Measurements from ENCODE around the gene SLC25A11. TPM values are rescaled to one million over a fixed set of nuclear protein-coding genes. Genes with fewer than 3 reads are reported as not detected.
A peak's percentile ranks its signal among the peaks of the same experiment; 100 is the strongest.

SLC25A11 gene, protein sequence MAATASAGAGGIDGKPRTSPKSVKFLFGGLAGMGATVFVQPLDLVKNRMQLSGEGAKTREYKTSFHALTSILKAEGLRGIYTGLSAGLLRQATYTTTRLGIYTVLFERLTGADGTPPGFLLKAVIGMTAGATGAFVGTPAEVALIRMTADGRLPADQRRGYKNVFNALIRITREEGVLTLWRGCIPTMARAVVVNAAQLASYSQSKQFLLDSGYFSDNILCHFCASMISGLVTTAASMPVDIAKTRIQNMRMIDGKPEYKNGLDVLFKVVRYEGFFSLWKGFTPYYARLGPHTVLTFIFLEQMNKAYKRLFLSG
- polyA plus RNA-seq (2013): 36.6 and 37.7 TPM in 2 replicates

DNA sequence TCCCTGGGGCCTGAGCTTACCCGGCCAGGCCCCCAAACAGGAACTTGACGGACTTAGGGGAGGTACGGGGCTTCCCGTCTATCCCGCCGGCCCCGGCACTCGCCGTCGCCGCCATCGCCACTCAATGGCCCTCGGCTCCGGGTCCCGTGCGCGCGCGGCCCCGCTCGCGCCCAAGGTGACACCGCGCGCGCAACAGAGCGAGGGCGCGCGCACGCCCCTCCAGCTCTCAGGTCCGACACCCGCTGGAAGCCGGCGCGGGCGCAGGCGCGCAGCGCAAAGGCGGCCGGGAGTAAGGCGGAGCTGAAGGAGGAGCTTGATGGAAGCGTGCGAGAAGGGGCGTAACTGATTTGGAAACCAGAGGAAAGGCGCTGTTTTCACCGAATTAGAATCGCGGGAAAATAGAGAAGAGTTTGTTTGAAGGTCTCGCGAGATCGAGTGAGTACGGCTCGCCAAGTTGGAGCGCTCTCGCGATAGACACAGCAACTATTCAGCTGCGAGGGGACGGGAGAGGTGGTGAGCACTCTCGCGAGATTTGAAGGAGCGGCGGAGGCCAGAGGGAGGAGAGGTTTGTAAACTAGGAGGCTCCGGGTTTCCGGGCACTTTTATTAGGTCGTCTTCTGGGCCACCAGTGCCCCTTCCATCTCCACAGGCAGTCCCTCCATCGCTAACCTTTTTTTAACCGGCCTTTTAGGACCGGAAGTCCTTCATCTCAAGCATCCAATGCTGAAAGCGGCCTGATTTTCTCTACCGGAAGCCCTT is at the start of gene SLC25A11, which contains the start of gene RNF167:
SLC25A11 (minus strand) TSS at position 251 of the 759 bp plus-strand sequence; CDS start at position 115, 136 bp downstream.
RNF167 (plus strand) TSS at position 473 of the 759 bp plus-strand sequence. CDS start 642 bp downstream, outside the sequence.
- Histone ChIP-seq H4K8ac (ENCODE audit: low read depth, low read length) (peak within 1 kb of the TSS; percentile 94), H3K4me2 (ENCODE audit: low read length) (peak within 1 kb of the TSS; percentile 93), H3K79me1 (ENCODE audit: low read length) (peaks cover 13% of the 10 kb centered on the region), H3K27ac (ENCODE audit: low read depth, low read length) (peak within 1 kb of the TSS; percentile 97), H3K9me3 (ENCODE audit: insufficient read depth, low read depth, low read length) (no peaks in the 10 kb centered on the region), H4K12ac (ENCODE audit: low read depth, low read length) (peak within 1 kb of the TSS; percentile 89), H4K91ac (ENCODE audit: low read depth, low read length) (peak within 1 kb of the TSS; percentile 90), H2AFZ (ENCODE audit: insufficient read depth, low read length, poor library complexity) (peak within 1 kb of the TSS; percentile 73), H3K27me3 (ENCODE audit: insufficient read depth, low read length) (no peaks in the 10 kb centered on the region), H3K36me3 (ENCODE audit: control insufficient read depth in 1 of 2, insufficient read depth in 2 of 2, low read length in 2 of 2) (peaks cover 42 to 55% of the 10 kb centered on the region in 2 experiments), H3K23ac (ENCODE audit: low read length) (no peak within 1 kb of the TSS), H3K4ac (ENCODE audit: low read depth, low read length) (peak within 1 kb of the TSS; percentile 90), H2BK12ac (ENCODE audit: low read length) (peak within 1 kb of the TSS; percentile 38), H3K4me3 (ENCODE audit: low read depth, low read length) (peak within 1 kb of the TSS; percentile 85), H3K79me2 (ENCODE audit: control insufficient read depth, insufficient read depth, low read length, poor library complexity) (peaks cover 18% of the 10 kb centered on the region), H3K9ac (ENCODE audit: low read length) (peak within 1 kb of the TSS; percentile 95), H3K18ac (ENCODE audit: low read length) (peak within 1 kb of the TSS; percentile 80), H2BK5ac (ENCODE audit: low read depth, low read length, poor library complexity) (peak within 1 kb of the TSS; percentile 62), H3K14ac (ENCODE audit: low read length) (peak within 1 kb of the TSS; percentile 95), H2BK120ac (ENCODE audit: insufficient read depth, low read length, poor library complexity) (peak within 1 kb of the TSS; percentile 84), H3K4me1 (ENCODE audit: control insufficient read depth in 1 of 2, insufficient read depth in 2 of 2, low read length in 2 of 2) (peaks cover 13 to 17% of the 10 kb centered on the region in 2 experiments), H2AK5ac (ENCODE audit: low read length) (peak within 1 kb of the TSS; percentile 95)
- WGBS (ENCODE audit: extremely low coverage, insufficient coverage, insufficient read length): no CpG with 5 or more reads among the region's 72 CpGs
- DNase-seq: peak; percentile 99 to 100

DNA sequence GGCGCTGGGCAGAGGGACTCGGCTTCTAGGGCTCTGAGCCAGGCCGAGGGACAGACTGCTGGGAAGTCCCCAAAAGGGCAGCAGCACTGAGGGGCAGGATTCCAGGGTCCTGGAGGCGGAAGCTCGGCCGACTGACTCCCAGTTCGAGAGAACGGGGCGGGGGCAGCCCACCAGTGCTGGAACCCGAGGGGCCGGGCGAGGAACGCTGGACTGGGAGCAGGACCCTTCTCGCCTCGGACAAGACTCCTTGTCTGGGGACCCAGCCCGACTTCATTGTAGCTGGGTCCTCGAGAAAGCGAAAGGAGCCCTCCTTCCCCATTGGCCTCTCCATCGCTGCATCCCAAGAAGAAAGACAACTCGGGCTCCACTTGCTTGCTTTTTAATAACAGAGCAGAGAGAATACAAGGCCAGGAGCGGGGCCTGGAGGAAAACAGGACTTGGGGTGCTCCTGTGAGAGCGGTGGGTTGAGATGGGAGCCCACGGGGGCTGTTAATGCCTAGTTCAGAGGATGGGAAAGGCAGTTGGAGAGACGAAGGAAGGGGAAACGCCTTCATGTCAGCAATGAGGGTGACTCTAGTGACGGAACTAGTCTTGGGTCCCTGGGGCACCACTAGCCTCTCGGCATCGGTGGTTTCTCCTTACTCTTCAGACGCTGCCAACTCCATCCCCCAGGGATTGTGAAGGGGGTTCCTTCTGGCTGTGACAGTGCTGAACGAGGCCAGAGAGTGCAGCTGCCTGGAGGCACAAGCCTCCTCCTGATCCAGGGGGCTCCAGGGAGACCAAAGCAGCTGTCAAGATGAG is 48.1 kb upstream of the SLC25A11 start:
- H3K23ac ChIP-seq (ENCODE audit: low read length): no peak overlapping the region
- WGBS (ENCODE audit: extremely low coverage, insufficient coverage, insufficient read length): no CpG with 5 or more reads among the region's 30 CpGs
- H4K8ac ChIP-seq (ENCODE audit: low read depth, low read length): peak overlapping the region; percentile 93
- peak overlapping the region; percentile 59 for H3K9ac ChIP-seq (ENCODE audit: low read length)
- peaks cover 16 to 19% of the 10 kb centered on the region in 2 experiments for H3K4me1 ChIP-seq (ENCODE audit: control insufficient read depth in 1 of 2, insufficient read depth in 2 of 2, low read length in 2 of 2)
- H3K18ac ChIP-seq (ENCODE audit: low read length): peak overlapping the region; percentile 24
- no peaks in the 10 kb centered on the region for H3K27me3 ChIP-seq (ENCODE audit: insufficient read depth, low read length)
- peaks cover 14% of the 10 kb centered on the region for H3K79me1 ChIP-seq (ENCODE audit: low read length)
- peak overlapping the region; percentile 90 for H4K12ac ChIP-seq (ENCODE audit: low read depth, low read length)
- H3K36me3 ChIP-seq (ENCODE audit: control insufficient read depth in 1 of 2, insufficient read depth in 2 of 2, low read length in 2 of 2): peaks cover 2% of the 10 kb centered on the region in 2 experiments
- peak overlapping the region; percentile 66 for H3K4ac ChIP-seq (ENCODE audit: low read depth, low read length)
- peak overlapping the region; percentile 73 for H2AFZ ChIP-seq (ENCODE audit: insufficient read depth, low read length, poor library complexity)
- no peaks in the 10 kb centered on the region for H3K9me3 ChIP-seq (ENCODE audit: insufficient read depth, low read depth, low read length)
- peak in 1 of 2 donors; percentile 7 for DNase-seq
- peak overlapping the region; percentile 52 for H2BK120ac ChIP-seq (ENCODE audit: insufficient read depth, low read length, poor library complexity)
- H2BK12ac ChIP-seq (ENCODE audit: low read length): no peak overlapping the region
- peak overlapping the region; percentile 82 for H3K14ac ChIP-seq (ENCODE audit: low read length)
- peak overlapping the region; percentile 79 for H3K4me3 ChIP-seq (ENCODE audit: low read depth, low read length)
- H2AK5ac ChIP-seq (ENCODE audit: low read length): peak overlapping the region; percentile 74
- peak overlapping the region; percentile 34 for H2BK5ac ChIP-seq (ENCODE audit: low read depth, low read length, poor library complexity)
- peak overlapping the region; percentile 81 for H3K4me2 ChIP-seq (ENCODE audit: low read length)
- peak overlapping the region; percentile 88 for H4K91ac ChIP-seq (ENCODE audit: low read depth, low read length)
- no peak overlapping the region for H3K27ac ChIP-seq (ENCODE audit: low read depth, low read length)
- peaks cover 7% of the 10 kb centered on the region for H3K79me2 ChIP-seq (ENCODE audit: control insufficient read depth, insufficient read depth, low read length, poor library complexity)

DNA sequence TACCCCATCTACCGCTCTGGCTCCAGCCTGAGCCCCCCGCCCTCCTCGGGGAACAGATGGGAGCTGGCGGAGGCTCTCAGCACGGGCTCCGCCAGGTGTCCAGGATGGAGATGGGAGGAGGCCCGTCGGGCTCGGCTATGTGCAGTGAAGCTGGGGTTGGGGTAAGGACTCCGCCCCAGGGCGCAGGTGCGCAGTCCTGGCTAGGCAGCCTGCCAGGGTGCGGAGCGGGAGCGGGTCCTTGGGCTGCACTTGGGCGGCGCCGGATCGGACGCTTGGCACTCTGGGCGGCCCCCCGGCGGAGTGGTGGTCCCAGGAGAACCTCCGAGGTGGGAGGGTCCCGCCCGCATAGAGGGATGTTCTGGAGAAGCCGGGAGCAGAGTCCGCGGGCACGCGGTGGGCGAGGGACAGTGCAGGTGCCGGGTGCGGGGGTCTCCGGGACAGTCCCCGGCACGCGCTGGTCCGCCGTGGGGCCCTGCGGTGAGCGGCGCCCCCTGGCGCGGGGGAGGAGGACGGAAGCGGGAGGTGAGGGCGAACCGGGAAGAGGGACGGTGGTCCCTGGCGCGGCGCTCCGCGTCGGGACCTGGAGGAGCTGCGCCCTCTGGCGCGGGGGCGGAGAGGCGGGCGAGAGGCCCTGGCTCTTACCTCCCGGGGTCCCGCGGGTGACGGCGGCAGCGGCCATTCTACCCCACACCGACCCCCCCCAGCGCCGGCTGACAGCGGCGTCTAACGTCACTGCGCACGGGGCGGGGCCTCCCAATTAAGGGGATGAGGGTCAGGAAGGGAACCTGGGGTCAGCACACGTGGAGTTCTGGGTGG is 47.3 kb upstream of the SLC25A11 start, which contains the start of gene CAMTA2:
CAMTA2 (minus strand) TSS at position 725 of the 816 bp plus-strand sequence. CDS start 1,453 bp downstream, outside the sequence.
- H3K36me3 ChIP-seq (ENCODE audit: control insufficient read depth in 1 of 2, insufficient read depth in 2 of 2, low read length in 2 of 2): peaks cover 10% of the 10 kb centered on the region in 2 experiments
- peaks cover 7% of the 10 kb centered on the region for H3K79me2 ChIP-seq (ENCODE audit: control insufficient read depth, insufficient read depth, low read length, poor library complexity)
- peak within 1 kb of the TSS; percentile 43 for H3K18ac ChIP-seq (ENCODE audit: low read length)
- peak within 1 kb of the TSS; percentile 52 for H2BK120ac ChIP-seq (ENCODE audit: insufficient read depth, low read length, poor library complexity)
- no peak within 1 kb of the TSS for H2BK12ac ChIP-seq (ENCODE audit: low read length)
- H3K27me3 ChIP-seq (ENCODE audit: insufficient read depth, low read length): no peaks in the 10 kb centered on the region
- H4K91ac ChIP-seq (ENCODE audit: low read depth, low read length): peak within 1 kb of the TSS; percentile 88
- peaks cover 14% of the 10 kb centered on the region for H3K79me1 ChIP-seq (ENCODE audit: low read length)
- H3K4me1 ChIP-seq (ENCODE audit: control insufficient read depth in 1 of 2, insufficient read depth in 2 of 2, low read length in 2 of 2): peaks cover 16 to 19% of the 10 kb centered on the region in 2 experiments
- peak within 1 kb of the TSS; percentile 73 for H2AFZ ChIP-seq (ENCODE audit: insufficient read depth, low read length, poor library complexity)
- H3K27ac ChIP-seq (ENCODE audit: low read depth, low read length): peak within 1 kb of the TSS; percentile 31
- peak within 1 kb of the TSS; percentile 93 for H4K8ac ChIP-seq (ENCODE audit: low read depth, low read length)
- peak within 1 kb of the TSS; percentile 81 for H3K4me2 ChIP-seq (ENCODE audit: low read length)
- H3K14ac ChIP-seq (ENCODE audit: low read length): peak within 1 kb of the TSS; percentile 82
- peak within 1 kb of the TSS; percentile 79 for H3K4me3 ChIP-seq (ENCODE audit: low read depth, low read length)
- peak within 1 kb of the TSS; percentile 66 for H3K4ac ChIP-seq (ENCODE audit: low read depth, low read length)
- peak within 1 kb of the TSS; percentile 90 for H4K12ac ChIP-seq (ENCODE audit: low read depth, low read length)
- peak within 1 kb of the TSS; percentile 34 for H2BK5ac ChIP-seq (ENCODE audit: low read depth, low read length, poor library complexity)
- H3K9me3 ChIP-seq (ENCODE audit: insufficient read depth, low read depth, low read length): no peaks in the 10 kb centered on the region
- peak; percentile 71 to 82 for DNase-seq
- no peak within 1 kb of the TSS for H3K23ac ChIP-seq (ENCODE audit: low read length)
- peak within 1 kb of the TSS; percentile 69 for H3K9ac ChIP-seq (ENCODE audit: low read length)
- WGBS (ENCODE audit: extremely low coverage, insufficient coverage, insufficient read length): no CpG with 5 or more reads among the region's 78 CpGs
- H2AK5ac ChIP-seq (ENCODE audit: low read length): peak within 1 kb of the TSS; percentile 74

All from trophoblast cell (in vitro differentiated cells and primary cell).